HL-60/S4 treated with retinoic acid at 250 ng/mL for 4 days and 3 days (cell line): Measurements from ENCODE around the gene GSG1L.

Experiments
- in situ Hi-C: fragments of 300-500 bp; cut with MboI; formaldehyde crosslinking; loops from 2 replicates; pipeline ENCODE4 v1.7.0; 2022; ENCODE audit warnings: low sequenced_read_pairs

The GSG1L gene

GRCh38 chr16:28063591-28064061 lies at the start of gene GSG1L:
Gene GSG1L (minus strand): TSS chr16:28063714. CDS start chr16:28063424, 290 bp downstream.
- in situ Hi-C loops, result no loop called here

DNA sequence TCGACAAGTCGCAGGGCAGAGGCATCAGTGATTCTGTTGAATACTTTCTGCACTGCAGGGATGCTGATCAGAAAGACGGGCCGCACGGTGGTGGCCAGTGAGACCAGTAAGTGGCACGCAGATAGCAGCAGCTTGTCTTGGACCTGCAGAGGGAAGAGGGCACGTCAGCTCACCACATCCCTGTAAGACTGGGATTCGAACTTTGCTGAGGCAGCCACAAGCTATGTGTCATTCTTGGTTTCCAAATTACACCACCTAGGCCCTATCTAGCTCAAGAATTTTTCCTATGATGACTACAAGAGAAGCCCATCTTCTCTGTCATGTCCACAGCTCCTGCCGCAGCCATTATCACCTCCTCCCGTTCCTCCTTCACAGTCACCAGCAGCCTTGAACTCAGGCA lies 49.4 kb upstream of the GSG1L start:
- in situ Hi-C loops, result no loop called here

DNA sequence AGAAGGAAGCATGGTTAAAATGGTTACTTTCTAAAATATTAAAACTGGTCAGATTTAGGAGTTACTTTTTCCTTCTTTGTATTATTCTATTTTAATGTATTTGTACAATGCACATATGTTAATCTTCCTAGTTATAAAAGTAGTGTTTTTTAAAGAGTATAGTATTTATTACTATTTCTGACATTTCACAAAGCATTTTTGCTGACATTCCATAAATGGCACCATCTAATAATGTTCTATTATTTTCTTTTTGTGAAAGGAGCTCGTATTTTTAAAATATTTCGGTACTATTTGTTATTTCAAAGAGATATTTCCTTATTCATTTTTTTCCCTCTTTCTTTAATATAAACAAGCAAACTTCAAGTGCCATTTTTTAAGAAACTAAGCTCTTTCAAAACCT lies 47.5 kb upstream of the GSG1L start:
- in situ Hi-C loops, result no loop called here

- in situ Hi-C loops, result no loop called here
Observed at GRCh38 chr16:28110479-28110878, 47.0 kb upstream of the GSG1L start.

DNA sequence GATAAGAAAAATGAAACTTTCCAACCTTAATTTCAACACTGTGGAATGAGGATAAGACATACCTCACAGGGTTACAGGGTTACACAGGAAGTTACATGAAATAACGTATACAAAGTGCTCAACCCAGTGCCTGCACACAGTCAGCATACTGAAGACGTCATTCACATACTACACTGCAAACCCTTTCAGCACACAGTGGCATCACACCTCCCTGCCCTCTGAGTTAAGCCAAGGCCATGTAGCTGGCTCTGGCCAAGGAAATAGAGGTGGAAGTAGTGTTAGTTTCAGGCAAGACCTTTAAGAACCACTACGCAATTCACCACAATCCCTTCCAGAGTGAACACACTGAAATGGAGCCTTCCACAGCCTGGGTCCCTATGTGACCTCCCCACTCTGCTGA lies 46.6 kb upstream of the GSG1L start:
- in situ Hi-C loops, result no loop called here

DNA sequence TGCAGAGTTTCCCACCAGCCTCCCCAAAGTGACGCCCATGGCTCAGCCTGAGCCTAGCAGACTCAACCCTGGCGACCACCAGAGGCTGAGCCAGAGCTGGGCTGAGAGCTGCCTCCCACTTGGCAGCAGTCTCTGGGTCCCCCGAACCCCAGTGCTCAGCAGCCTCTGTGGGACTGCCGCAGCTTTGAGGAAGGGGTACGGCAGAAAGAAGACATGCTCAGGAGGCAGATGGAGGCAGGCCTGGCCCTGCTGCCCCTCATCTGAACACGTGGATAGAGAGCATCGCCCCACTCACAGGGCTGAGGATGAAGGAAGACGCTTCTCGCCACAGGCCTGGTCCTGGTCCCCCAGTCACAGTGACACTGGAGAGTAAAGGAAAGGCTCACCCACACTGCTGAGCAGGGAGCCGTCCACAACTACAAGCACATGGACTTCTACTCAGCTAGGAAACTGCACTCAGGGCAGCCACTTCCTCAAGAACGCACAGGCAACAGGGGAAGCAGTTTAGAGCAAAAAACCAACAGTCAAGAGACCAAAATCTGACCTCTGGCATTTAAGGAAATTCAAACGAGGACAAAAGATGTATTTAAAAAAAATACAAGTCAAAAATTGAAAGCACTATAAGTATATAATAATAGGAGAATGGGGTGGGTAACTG lies 45.2 kb upstream of the GSG1L start:
- in situ Hi-C loops, result no loop called here

- in situ Hi-C loops, result no loop called here
Observed at GRCh38 chr16:28107232-28107631, 43.7 kb upstream of the GSG1L start.

DNA sequence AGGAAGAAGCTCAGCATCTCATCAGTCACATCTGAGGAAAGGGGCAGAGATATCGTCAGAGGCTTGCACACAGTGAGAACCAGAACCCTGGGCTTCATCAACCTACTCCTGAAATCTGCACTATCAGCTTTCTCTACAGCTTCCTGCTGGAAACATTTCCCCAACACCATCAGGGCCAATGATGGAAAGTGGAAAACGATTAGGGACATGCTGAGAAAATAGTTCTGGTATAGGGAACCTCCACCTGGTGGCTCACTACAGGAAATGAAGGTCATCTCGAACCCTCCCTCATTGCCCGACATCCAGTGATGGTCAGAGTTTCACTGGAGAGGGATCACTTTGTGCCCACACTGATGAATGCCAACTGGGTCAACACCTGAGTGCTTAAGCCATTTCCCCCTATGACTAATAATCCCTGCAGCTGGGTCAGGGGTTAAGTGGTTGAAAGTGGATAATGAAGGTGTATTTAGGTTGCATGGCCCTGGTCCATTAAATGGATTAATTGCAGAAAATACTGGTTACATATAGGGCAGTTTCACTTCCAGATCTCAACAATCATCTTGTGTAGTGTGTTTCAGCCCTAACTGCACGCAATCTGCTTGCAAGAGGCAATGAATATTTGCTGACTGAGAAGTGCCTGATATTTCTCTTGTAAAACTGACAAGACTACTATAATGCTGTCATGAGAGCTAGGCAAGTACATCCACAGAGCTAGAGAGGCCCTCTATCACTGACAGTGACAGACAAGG lies 43.1 kb upstream of the GSG1L start:
- in situ Hi-C loops, result no loop called here

GRCh38 chr16:28105954-28106353 lies 42.4 kb upstream of the GSG1L start:
- in situ Hi-C loops, result no loop called here

- in situ Hi-C loops, result no loop called here
Observed at GRCh38 chr16:28105297-28105696, 41.8 kb upstream of the GSG1L start.

GRCh38 chr16:28104404-28104803 lies 40.9 kb upstream of the GSG1L start:
- in situ Hi-C loops, result no loop called here

DNA sequence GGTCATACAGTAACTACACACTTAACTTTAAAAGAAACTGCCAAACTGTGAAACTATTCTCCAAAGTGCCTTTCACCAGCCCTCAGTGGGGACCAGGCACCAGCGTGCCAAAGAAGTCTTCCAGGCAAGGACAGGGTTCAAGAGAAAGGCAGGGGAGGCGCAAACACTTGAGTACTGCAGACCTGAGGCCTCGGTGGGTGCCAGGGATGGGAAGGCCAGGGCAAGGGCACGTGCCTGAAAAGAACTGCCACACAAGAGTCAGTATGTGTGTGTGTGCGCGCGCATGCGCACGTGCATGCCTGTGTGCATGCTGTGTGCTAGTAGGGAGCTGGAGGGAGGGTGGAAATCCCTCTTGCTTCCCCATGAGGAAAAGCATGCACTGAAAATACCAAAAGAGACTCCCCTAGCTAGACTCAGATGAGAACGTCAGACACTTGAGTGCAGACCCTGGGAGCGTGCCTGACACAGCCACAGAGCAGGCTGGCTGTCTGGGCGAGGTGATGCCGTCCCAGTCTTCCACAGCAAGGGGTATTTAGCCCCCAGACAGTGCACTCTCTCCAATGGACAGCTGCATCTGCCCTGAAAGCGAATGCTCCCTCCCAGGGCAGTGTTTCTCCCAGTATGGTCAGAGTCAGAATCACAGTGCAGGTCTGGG lies 40.1 kb upstream of the GSG1L start:
- in situ Hi-C loops, result no loop called here

DNA sequence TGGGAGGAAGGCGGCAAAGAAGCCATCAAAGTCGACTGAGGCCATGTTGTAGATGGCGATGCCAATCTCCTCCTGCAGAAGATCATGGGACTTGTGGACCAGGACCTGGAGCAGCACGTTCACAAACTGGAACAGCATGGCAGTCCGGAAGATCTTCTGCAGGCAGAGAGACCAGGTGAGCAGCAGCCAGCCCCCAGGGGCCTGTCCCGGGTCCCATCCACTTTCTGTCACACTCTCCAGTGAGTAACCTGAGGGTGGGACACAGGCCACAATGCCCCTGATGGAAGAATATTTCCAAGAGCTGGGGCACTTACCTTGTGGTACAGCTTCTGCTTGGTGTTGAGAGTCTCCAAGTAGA lies 38.0 kb upstream of the GSG1L start:
- in situ Hi-C loops, result no loop called here

DNA sequence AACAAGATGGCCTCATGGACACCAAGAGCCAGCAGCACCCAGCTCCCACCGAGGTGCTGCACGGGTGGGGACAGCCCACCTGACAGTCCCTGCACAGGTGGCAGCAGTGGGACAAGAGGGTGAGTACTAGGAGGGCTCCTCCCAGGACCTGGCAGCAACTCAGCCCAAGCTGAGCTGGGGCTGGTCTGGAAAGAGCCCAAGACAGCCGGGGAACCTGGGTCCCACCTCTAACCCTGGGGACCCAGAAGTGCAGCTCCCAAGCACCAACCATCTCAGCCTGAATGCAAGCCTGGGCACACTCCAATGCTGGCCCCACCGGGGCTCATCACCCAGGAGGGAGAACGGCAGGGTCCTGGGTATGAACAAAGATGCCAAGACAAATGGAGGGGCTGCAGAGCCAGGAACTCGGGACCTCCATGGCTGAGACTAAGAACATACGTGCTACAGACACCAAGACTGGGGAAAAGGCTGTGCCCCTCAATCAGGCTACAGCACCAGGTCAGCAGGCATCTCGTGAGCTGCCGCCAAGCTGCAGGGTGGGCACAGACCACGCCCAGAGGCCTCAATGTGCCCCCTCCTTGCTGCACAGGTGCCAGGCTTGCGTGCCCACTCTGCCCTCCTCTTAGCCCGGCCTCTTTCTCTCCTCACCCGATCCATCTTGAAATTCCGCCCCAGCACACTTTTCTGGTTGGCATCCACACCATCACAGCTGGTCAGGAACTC lies 37.5 kb upstream of the GSG1L start:
- in situ Hi-C loops, result no loop called here

- in situ Hi-C loops, result no loop called here
Observed at GRCh38 chr16:28098959-28099945, 35.7 kb upstream of the GSG1L start.

DNA sequence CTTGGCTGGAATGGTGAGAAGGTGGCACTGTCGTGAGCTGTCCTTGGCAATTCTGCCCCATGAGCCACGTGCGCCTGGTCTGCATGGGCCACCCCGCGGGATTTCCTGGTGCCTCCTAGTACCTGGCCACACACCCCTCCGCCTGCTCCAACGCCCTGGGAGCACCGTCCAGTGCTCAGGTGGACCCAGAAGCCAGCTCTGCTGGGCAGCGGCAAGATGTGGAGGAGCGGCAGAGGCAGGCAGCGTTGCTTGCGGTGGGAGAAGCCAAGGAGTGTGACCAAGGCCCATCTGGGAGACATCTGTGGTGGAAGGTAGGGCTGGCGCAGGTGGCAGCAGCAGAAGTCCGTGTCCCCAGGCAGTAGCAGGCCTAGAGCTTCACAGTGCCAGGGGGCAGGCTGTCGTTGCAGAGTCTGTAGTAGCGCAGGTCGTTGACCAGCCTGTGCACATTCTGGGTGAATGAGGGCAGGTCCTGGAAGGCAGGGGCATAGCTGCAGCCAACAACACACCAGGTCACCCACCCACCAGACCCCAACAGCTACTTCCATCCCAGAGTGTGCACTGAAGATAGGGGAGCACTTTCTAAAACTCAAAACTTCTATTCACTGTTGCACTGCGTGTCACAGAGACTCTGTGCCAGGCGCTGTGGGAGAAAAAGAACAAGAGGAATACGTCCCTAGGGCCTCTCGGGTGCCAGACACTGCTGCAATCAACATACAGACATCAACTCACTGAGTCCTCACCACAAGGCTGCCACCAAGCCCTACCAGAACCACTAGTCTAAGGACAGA lies 34.9 kb upstream of the GSG1L start:
- in situ Hi-C loops, result no loop called here

DNA sequence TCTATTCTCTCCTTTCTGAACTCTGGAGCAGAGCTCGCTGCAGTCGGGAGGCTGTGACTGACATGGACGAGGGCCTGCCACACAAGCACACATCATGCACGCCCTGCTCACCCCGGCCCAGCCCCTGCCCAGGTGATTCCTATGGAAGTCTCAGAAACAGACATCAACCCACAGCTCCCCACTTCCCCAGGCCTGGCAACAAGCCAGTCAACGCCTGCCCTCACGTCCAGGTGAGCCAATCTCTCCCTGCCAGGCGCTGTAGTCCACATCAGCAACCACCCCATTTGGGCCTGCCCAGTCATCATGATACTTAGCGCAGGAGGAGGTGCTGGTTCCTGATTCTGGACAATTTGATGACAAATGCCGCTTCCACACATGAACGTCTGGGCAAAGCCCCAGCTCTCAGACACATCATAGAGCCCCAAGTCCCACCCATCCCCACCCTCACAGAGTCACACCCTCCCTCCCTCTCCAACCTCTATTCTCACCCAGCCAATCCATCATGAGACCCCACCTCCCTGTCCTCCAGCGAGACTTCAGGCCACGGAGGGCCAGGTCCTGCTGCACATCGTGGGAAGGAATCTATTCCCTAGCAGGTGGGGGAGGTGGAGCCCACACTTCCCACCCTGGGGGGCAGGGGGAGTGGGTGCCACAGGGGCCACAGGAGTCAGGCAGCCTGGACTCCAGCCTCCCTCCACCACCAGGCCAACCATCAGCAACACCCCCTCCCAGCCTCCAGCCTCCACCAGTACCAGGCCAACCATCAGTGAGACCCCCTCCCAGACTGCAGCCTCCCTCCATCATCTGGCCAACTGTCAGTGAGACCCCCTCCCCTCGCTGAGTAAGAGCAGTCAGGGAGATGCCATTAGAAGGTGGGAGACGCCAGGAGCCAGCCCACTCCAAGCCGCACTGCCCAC lies 33.7 kb upstream of the GSG1L start:
- in situ Hi-C loops, result no loop called here

- in situ Hi-C loops, result no loop called here
Observed at GRCh38 chr16:28093385-28093725, 29.8 kb upstream of the GSG1L start.
